ENCODE data around the gene FKBP11.

The FKBP11 gene

GRCh38 chr12:48889679-48890078 is 35.6 kb downstream of the FKBP11 start:
- H3K27ac ChIP-seq: no peak overlapping the region
- no peak for TF ChIP-seq CTCF (conservative IDR thresholded peaks at IDR 0.05)

- 0 out of 2 replicates have a peak overlapping the region, but pooled peaks have one; percentile 0 for H3K27ac ChIP-seq
These were observed 41.8 kb downstream of the FKBP11 start for GRCh38 chr12:48883305-48884161.

GRCh38 chr12:48882972-48883304 is 42.4 kb downstream of the FKBP11 start:
- TF ChIP-seq ZFX (IDR thresholded peaks at IDR 0.05) (no peak), CTCF (conservative IDR thresholded peaks at IDR 0.05) (no peak)
- no peak overlapping the region for H3K27ac ChIP-seq

More at GRCh38 chr12:48883305-48884161, 41.8 kb downstream of the FKBP11 start:
- TF ChIP-seq ZFX (IDR thresholded peaks at IDR 0.05): no peak
- TF ChIP-seq CTCF (conservative IDR thresholded peaks at IDR 0.05): no peak

GRCh38 chr12:48882315-48882687 is 43.0 kb downstream of the FKBP11 start:
- H3K27ac ChIP-seq: 0 out of 2 replicates have a peak overlapping the region, but pooled peaks have one; percentile 9
- TF ChIP-seq CTCF (conservative IDR thresholded peaks at IDR 0.05) (no peak), ZFX (IDR thresholded peaks at IDR 0.05) (no peak)

- no peak for TF ChIP-seq CTCF (conservative IDR thresholded peaks at IDR 0.05)
- TF ChIP-seq ZFX (IDR thresholded peaks at IDR 0.05): no peak
- 0 out of 2 replicates have a peak overlapping the region, but pooled peaks have one; percentile 9 for H3K27ac ChIP-seq
These were observed 43.5 kb downstream of the FKBP11 start for GRCh38 chr12:48881686-48882314.

GRCh38 chr12:48880647-48881046 is 44.6 kb downstream of the FKBP11 start:
- H3K27ac ChIP-seq: no peak overlapping the region
- no peak for TF ChIP-seq ZFX (IDR thresholded peaks at IDR 0.05)
- TF ChIP-seq CTCF (conservative IDR thresholded peaks at IDR 0.05): no peak

GRCh38 chr12:48878548-48878947 is 46.7 kb downstream of the FKBP11 start:
- TF ChIP-seq ZFX (IDR thresholded peaks at IDR 0.05): no peak
- TF ChIP-seq CTCF (conservative IDR thresholded peaks at IDR 0.05): no peak
- H3K27ac ChIP-seq: no peak overlapping the region
